Right renal pelvis (tissue), 4 donors: ENCODE data around the gene CGNL1. TPM values are rescaled to one million over a fixed set of nuclear protein-coding genes. Genes with fewer than 3 reads are reported as not detected.

Experiments used
- DNase-seq, 4 donors: peaks; one replicate each; pipeline ENCODE4 v3.0.0-alpha.2; 2013; ENCODE audit warnings: low read depth in 4 of 4, low spot score in 3 of 4, missing footprints in 1 of 4
- polyA plus RNA-seq, 4 donors: library from polyadenylated mRNA; unstranded; fragments of 120-200 nt; gene quantifications; one replicate each; pipeline ENCODE4 v1.2.1, GENCODE V29; 2013; ENCODE audit not compliant: insufficient read length in 4 of 4

CGNL1 gene
- polyA plus RNA-seq, 4 donors: 57.5 to 67.3 (median 63.9) TPM

DNA sequence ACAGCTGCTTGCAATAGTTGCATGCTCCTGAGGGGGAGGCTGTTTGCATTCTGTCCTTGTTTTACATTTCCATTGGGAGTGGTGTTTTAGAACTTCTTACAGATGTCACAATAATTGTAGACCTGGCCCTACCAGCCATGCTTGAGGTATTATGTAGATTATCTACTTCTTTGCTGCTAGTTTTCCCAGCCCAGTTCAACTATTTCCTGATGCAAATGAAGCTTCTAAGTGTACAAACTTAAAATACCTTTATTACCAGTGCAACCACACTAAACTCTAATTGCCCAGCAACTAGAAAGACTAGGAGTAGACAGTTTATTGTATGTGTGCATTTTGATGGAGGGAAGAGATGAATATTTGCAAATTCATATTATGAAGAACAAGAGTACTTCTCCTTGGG is 110.5 kb downstream of the CGNL1 start:
- no peak for DNase-seq

DNA sequence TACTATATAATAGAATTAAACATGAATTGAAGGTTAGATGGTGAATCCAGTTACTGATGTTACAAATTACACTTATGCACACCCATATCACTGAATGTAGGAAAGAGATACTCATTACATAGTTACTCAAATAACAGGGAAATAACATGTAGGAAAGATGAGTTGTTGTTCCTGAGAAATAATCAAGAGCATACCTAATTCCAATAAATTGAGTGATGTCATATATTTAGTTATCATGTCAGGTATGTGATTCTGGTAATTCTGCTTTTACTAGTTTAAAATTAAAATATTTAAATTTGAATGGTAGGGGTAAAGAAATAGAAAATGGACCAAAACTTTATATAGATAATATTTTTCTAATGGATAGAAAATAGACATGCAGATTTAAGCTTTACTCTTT is 112.8 kb downstream of the CGNL1 start:
- DNase-seq: no peak

DNA sequence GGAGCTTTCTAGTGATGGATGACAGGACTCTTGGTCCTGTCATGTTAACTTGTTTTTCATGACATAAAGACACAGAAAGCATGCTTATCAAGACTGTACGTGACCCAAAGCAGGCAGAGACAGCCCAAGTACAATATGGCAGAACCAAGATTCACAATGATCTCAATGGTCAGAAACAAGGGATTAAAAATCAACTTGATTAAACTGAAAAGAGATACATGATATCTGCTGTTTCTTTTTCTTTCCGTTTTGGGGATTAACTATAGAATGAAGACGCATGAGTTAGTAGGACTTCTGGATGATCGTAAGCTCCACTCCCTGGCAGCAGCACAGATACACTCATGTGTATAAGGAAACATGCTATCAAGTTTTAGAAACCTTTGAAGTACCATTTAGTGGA is 117.0 kb downstream of the CGNL1 start:
- DNase-seq: no peak

DNA sequence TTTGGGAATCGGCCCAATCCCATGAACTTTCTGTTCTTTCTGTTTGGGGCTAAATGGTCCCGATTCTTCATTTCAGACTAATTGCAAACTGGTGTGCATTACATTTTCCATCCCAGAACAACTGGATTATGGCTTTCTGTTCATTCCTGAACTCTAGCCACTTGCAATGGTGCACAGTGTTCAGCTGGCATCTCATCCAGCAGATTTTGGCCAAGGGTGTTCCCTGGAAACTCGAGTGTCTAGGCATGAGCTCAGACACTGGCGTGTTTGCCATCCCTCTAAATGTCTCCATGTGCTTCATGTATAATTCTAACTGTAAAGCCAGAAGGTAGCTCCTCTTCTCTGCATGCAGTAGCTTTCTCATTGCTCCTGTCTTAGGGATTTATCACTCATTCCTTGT is 118.3 kb downstream of the CGNL1 start:
- no peak for DNase-seq

DNA sequence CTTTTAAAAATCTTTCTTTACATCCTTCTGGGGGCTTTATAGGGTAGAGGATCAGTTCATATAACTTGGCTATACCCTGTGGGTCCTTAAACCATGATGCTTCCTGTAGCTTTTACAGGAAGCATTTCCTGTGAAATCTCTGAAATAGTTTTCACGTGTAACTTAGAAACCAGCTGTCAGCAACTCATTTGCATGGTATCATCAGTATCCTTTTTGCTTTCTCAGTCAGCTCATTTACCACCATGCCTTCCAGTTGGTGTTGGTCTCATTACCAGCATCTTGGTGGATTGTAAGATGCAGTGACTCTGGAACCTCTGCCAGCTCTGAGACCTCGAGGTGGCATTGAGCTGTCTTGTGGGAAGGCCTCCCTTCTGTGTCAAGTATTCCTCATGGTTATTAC is 118.7 kb downstream of the CGNL1 start:
- no peak for DNase-seq

DNA sequence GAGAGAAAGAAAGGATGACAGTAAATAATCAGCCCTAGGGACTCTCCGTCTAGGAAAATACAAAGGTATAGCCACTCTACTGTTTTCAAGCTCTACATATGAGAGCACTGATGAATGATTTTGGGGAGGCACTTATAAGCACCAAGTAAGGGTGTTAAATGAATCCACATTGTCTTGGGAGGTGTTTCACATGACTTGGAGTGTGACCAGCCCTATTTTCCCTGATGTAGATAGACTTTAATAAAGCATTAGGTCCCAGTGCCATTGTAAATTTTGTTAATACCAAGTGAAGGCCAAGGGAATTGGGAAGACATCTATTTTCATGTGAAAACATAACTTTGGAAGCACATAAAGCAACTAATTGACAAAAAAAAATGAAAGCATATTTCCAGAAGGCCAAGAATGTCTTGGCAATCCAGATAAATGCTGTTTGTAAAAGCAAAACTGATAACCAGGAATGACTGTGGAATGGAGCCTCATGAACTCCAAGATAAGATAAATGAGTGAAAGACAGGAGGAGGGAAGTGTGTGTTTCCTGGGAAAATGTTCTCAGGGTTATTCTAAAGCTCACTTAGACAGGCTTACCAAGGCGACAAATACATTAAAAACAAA is 119.4 kb downstream of the CGNL1 start:
- DNase-seq: no peak

DNA sequence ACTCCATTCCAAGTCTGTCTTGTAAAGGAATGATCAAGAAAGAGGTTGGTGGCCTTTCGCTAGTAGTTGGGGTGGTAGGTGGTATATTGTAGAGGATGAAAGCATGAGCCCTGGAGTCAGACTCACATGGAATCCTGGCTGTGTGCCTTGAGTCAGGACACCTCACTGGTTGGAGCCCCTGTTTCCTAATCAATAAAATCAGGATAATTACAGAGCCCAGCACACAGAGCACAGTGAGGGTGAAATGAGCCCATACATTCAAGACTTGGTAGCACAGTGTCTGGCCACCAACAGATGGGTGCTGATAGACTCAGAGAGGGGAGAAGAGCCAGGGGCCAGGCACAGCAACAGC is 120.3 kb downstream of the CGNL1 start:
- no peak for DNase-seq

DNA sequence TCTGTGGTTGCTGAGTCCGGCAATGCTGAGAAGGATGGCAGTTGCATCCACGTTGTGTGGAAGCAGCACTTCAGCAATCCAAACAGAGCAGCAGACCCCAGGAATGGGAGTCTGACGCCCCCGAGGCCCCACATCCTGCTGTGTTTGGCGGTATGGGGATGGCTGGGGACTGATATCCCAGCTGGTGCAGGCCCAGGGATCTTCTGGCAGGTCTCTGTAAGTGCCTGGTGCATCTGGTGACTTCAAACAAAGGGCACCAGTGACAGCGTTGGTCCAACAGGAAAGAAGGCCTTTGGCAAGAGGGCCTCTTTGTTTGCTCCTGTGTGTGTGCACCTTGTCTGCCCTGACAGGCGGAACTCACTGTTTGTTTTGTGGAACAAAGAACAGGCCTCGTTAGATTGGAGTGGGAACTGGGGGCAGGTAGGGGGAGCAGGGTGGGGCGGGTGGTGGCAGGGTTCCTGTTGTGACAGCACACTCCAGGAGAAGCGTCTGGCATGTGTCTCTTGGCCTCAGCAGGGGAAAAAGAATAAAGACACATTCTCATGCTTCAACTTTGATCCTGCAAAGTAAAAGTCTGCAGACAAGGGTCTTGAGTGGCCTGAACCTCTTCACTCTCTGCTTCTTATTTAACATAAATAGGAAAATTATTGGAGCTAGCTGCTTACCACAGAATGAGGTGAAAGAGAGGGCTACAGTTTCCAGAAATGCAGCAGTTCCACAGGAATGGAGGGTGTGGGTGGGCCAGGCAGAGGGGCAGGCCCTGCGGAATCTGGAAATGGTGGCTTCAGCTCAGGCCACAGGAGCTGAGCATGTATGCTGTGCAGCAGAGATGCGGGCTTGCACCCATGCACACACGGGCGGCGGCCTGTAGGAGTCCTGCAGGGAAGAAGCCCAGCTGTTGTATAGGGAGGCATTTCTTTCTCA is 120.9 kb downstream of the CGNL1 start:
- DNase-seq: no peak

DNA sequence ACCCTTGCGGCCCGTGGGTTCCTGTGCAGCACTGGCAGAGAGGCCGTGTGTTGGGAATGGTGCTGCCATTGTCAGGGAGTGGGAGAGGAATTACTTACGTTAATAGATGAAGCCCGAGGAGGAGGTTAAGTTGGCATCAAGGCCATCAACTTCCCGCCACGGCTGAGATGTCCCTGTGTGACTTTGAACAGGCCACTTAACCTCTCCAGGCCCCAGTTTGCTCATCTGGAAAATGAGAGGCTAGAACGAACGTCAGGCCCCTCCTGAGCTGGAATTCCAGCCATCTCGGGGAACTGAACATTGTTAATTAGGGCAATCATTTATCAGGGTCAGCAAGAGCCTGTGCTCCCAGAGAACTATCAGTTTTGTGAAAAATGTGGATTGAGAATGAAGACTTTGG is 124.0 kb downstream of the CGNL1 start:
- no peak for DNase-seq

DNA sequence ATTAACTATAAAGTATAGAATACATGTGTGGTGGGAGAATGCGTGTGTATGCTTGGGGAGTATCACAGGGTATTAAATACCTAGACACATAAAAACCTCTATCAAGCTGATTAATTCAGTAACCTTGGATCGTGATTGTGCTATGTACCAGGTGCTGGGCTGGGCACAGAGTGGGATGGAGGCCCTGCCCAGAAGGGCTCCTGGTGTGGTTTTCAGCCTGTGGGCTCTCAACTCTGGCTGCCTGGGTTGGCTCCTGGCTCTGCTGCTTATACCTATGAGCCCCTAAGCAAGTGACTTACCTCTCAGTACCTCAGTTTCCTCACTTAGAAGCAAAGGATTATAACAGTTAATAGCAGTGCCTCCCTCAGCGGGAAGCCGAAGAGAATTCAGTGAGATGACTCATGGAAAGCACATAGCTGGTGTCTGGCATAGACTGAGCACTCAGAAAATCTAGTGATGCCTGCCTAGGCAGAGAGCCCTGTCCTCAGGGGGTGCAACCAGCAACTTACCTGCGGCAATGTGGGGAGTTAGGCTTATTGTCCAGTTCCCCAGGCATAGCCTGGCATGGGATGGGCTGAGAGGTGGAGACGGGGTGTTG is 124.8 kb downstream of the CGNL1 start:
- no peak for DNase-seq

DNA sequence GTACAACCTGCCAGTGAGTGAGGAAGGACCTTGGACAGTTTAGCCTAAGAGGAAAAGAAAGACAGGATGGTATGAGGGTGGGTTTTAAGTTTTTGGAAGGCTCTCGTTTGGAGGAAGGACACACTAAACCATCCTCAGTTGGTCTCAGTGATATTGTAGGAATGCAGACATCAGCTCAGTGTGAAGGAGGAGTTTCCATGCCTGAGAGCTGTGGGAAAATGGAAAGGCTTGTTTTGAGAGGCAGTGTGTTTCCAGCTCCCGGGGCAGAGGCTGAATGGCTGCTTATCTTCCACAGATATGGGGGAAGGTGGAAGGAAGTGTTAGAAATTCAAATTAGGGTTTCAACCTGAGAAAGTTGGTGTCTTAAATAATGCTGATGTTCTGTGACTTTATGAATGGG is 125.8 kb downstream of the CGNL1 start:
- no peak for DNase-seq

DNA sequence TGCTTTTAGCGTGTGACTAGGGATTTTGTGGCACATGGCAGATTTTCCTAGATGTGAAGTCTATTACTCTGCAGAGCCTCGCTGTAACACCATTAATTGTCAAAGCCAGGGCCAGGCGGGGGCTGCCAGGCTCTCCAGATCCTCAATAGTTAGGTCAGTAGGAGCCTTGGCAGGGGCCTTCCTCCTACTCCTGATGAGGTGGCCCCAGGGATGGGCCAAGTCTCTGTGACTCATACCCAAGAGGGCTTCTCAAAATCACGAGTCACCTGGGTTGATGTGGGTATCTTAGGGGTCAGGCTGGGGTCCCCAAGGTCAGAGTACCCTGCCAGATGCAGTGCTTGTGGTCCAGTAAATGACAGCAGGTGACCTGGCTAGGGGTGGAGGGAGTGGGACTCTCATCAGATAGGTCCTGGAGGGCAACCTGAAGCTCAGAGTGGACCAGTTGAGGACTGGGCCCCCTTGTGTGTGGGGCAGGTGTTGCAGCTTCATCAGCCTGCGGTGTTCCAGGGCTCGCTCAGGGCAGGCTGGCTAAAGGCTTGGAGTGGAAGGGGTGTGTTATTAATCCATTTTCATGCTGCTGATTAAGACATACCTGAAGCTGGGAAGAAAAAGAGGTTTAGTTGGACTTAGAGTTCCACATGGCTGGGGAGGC is 126.9 kb downstream of the CGNL1 start:
- no peak for DNase-seq

DNA sequence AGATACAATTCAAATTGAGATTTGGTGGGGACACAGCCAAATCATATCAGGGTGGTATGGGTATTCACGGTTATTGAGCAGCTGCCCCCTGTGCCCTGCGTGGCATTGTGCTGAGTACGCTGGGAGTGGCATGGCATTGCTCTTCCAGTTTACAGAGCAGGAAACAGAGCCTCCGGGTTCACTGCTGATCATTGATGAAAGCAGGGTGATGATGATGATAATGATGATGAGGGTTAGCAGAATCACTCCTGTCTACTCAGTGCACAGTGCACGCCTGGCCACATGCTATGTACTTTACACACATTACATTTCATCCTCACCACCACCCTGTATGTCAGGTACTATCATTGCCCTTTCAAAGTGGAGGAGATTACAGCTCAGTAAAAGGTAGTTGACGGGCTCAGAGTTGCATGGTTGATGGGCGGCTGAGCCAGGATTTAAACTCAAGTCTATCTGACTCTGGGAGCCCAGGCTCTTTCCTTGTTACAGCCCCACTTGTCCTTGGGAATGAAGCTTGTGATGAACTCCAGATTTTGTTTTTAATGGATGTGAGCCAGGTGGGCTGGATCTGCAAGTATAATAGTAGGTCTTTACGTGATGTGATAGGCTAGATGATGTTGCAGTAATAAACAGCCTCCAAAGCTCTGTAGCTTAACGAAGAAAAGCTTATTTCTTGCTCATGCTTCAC is 127.8 kb downstream of the CGNL1 start:
- peak; percentile 59 to 77 (median 70) for DNase-seq

DNA sequence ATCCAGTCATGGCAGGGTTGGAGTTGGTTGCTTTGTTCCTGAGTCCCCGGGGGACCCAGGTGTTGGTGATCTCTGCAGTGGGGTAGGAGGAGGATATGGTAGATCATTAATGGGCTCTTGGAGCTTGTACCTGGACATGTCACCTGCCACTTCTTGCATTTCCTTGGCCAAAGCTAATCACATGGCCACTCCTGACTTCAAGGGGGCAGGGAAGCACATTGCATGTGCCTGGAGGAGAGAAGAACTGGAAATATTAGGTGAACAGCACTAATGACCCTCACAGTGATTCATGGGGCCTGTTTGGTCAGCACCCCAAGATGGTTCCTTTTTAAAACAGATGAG is 128.3 kb downstream of the CGNL1 start:
- no peak for DNase-seq

DNA sequence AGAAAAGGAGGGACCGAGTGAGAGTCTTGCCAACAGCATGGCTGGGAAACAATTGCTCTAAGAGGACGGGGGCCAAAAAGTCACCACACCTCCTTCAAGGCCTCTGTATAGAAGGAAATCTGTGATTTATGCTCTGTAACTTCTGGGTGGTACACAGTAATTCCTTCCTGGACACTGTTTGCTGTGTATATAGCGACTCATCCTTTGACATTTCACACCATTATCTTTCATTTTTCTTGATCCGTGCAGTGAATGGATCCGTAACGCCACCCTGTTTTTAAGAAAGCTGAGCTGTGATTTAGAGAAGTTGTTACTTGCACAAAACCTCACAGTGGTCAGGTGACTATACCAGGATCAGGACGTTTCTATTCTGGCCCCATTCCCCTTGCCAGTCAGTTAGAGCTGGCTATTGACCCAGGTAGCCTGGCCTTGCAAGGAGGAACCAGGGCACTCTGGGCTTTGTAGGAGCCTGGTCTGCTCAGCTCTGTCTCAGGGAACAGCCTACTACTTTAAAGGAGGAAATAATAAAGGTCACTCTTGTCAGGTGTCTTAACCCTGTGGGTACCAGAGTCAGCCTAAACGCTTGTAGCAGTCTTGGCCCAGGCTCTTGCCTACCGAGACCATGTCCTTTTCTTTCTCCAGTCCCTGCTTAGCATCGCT is 128.9 kb downstream of the CGNL1 start:
- DNase-seq: no peak

DNA sequence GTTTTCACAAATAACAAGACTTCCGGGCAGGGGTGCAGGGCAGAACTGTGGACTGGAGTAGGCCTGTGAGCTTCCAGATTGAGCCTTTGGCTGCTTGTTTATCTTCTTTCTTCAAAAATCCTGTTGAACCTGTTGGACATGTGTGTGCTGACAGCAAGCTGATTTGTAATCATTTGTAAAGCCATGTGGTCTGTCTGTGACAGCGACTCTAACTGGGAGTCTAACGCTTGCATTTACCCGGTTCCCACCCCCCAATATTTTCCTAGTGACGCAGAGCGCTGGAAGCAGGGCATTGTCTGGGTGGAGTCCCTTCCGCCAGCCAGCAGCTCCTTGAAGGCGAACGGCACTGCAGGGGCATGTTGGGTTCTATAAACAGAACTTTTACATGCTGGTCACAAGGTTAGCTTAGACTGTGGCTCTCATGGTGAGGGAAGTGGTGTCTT is 129.7 kb downstream of the CGNL1 start:
- peak in 3 of 4 donors; percentile 52 to 56 (median 52) for DNase-seq

DNA sequence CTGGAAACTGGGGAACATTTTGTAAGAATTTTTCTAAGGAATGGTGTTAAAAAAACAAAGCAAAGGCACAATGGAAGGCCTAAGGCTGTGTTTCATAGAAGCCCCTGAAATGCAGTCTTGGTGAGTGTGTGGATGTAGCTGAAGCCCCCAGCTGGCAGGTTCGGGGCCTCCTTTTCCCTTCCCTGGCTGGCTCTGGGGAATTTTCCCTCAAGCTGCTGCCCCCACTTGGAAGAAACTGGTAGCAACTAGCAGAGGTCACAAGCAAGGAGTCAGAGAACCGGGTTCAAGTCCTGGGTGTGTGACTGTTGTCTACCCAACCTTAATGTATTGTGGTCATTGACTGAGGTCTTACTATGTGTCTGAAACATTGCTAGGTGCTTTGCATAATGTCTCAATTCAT is 130.1 kb downstream of the CGNL1 start:
- no peak for DNase-seq

DNA sequence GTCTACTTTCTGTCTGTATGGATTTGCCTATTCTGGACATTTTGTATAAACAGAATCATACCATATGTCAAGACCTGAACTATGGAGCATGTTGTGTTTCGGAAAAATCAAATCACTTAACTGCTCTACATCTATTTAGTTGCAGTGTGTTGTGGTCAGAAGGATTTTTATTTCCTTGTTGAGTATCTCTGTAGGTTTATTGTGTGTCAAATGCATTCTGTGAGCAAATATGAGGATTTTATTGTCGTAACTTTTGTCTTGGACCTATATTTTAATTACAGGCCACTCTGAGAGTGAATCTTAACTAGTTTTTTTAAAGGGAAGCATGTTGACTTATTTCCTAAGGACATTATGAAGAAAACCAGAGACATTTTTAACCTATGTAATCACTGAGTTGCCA is 130.8 kb downstream of the CGNL1 start:
- DNase-seq: no peak

DNA sequence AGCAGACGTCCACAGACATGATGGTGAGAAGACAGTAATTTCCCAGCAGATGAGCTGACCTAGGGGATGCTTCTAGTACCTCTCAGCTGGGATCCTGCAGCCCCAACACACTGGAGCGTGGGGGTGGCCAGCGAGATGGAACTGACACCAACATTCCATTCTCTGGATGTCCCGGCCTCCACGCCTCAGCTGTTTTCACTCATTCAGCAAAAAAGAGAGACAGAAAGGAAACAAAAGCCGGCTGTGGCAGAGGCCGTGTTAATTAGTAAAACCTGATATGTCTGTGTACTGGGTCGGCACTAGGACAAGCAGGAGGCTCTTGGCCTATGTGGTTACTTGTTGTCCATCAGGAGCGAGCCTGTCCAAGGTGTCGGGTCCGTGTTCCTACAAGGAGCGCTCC is 132.8 kb downstream of the CGNL1 start:
- DNase-seq: peak; percentile 51 to 86 (median 80)

DNA sequence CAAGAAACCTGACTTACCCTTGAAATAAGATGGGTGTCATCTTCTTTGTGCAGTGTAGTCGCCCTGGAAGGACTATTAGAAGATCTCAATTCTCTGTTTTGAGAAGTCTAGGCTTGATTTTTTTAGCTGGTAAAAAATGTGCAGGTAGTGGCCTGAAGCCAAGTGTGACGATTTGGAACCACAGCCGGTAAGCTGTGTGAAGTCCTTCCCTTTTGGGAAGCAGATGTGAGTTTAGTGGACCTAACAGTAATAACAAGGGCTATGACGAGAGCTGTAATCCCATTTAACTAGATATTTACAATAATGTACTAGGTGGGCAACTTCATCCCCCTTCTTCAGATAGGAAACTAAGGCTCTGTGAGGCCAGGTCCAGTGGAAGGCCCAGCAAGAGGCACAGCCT is 133.7 kb downstream of the CGNL1 start:
- DNase-seq: no peak
